AG04450 (cell line): ENCODE results near the gene SREBF2. TPM values are rescaled to one million over a fixed set of nuclear protein-coding genes. Genes with fewer than 3 reads are reported as not detected.

Source experiments
- CTCF ChIA-PET: fragments of 300-600, 350-600 bp; formaldehyde crosslinking; extraction: SDS; loops from one replicate; lab custom pipeline; 2022; ENCODE audit warnings: antibody characterized with exemption, inconsistent platforms; lab: Charles Lee
- POLR2A ChIA-PET: fragments of 350-600 bp; formaldehyde crosslinking; extraction: SDS; loops from one replicate; lab custom pipeline; 2021; ENCODE audit warnings: antibody characterized with exemption, inconsistent platforms; lab: Yijun Ruan, JAX
- DNase-seq: peaks from one replicate; pipeline ENCODE4 v3.0.0-alpha.2; 2011; ENCODE audit warnings: low read depth, low spot score
- H3K27ac ChIP-seq: one replicate; pipeline ENCODE4 v1.5.1; 2012; ENCODE audit warnings: low read depth, low read length, control low read depth
- H3K27me3 ChIP-seq: one replicate; pipeline ENCODE4 v1.6.0; 2012; ENCODE audit warnings: low read length; ENCODE audit not compliant: control insufficient read depth, insufficient read depth
- H3K4me3 ChIP-seq: 2 replicates; pipeline ENCODE4 v1.5.1; 2011; ENCODE audit warnings: mild to moderate bottlenecking, low read depth, low read length, control low read depth
- H3K9me3 ChIP-seq: 2 replicates; pipeline ENCODE4 v1.5.1; 2012; ENCODE audit warnings: low read length; ENCODE audit not compliant: control insufficient read depth, insufficient read depth
- polyA plus RNA-seq: library from polyadenylated mRNA; depleted of rRNA; stranded (reverse); fragments of >200 nt; gene quantifications from 2 replicates; pipeline ENCODE4 v1.2.3, GENCODE V29; 2011
- TF ChIP-seq, protein P1 (sequence below): IDR thresholded peaks from 2 replicates; pipeline ENCODE4 v1.5.1; 2011; ENCODE audit warnings: low read depth, low read length, control low read depth, inconsistent platforms

The SREBF2 gene
- polyA plus RNA-seq, 1 experiment: 31.7 TPM

DNA sequence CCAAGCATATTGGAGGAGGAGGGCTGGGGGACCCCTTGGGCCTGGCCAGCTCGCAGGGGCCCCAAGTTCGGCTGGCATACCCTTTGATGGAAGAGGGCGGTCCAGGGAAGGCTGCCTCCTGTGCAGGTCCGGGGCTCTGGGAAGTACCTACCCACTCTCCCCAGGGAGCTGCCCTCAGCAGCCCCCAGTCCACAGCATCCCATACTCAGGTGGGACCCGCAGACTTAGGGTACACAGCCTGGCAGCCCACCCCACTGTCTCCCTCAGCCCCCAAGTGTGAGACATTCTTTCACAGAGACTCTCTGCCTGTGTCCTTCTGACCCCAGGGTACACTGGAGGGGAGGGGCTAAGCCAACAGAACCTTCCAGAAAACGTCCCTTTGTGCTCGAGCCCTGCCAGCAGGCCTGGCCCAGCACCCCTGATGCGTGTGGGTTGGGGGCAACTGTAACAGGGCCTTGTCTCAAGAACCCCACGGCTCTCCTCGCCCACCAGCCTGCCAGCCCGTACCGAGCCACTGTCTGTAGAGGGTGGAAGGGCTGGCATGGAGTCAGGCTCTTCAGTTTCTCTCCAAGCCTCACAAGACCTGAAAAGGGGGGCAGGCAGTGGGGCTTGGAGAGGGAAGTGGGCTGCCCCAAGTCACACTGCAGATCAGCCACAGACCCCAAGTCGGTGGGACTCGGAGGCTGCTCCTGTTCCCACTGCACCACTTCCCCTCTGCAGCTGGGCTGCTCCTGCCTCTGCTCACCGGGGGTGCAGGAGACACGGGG, 100.7 kb downstream of the SREBF2 start:
- Histone ChIP-seq H3K27ac (no peak overlapping the region), H3K4me3 (no peak overlapping the region), H3K27me3 (no peaks in the 10 kb centered on the region), H3K9me3 (no peaks in the 10 kb centered on the region; the same call in 1 of the 2 replicates)
- ChIA-PET POLR2A (no interaction called here), CTCF (interaction anchor here (1.3 kb wide), 1 partner anchor 236 kb away, joined by 5 read pairs; no protein-coding TSS in a partner anchor)
- TF ChIP-seq, protein P1, sequence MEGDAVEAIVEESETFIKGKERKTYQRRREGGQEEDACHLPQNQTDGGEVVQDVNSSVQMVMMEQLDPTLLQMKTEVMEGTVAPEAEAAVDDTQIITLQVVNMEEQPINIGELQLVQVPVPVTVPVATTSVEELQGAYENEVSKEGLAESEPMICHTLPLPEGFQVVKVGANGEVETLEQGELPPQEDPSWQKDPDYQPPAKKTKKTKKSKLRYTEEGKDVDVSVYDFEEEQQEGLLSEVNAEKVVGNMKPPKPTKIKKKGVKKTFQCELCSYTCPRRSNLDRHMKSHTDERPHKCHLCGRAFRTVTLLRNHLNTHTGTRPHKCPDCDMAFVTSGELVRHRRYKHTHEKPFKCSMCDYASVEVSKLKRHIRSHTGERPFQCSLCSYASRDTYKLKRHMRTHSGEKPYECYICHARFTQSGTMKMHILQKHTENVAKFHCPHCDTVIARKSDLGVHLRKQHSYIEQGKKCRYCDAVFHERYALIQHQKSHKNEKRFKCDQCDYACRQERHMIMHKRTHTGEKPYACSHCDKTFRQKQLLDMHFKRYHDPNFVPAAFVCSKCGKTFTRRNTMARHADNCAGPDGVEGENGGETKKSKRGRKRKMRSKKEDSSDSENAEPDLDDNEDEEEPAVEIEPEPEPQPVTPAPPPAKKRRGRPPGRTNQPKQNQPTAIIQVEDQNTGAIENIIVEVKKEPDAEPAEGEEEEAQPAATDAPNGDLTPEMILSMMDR: no peak
- DNase-seq: no peak

DNA sequence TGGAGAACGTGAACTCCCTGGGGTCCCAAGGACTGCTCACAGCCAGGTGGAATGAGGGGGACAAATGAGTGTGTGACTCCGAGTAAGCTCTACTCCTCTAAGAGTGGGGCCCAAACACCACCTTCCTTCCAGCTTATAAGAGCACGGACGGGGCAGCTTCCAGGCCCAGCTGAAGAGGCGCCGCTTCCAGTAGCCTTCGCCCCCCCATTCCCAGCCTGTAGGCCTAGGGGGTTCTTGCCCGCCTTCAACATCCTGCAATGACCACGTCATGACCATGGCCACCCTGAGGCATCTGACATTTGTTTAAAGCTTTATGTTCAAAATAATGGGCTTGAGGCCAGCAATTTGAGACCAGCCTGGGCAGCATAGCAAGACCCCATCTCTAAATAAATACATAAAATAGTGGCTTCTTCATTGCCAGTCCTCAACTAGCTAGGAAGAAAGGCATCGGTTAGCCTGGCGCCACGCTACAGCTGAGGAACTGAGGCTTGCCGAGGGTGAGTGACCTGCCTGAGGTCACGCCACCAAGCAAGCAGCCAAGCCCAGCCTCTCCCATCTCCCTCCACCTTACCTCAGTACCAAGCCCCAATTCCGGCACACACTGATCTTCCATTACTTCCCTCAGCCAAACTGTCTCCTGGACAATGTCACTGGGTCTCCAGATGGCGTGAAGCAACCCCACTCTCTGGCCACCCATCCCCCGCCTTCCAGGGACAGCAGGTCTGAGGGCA, 101.5 kb downstream of the SREBF2 start:
- ChIA-PET CTCF (interaction anchor here (0.6 to 1.3 kb wide), 3 partner anchors 9 to 237 kb away, joined by 3 to 5 read pairs (median 4); no protein-coding TSS in a partner anchor), POLR2A (interaction anchor here (0.6 kb wide), 1 partner anchor 13 kb away, joined by 6 read pairs; no protein-coding TSS in a partner anchor)
- Histone ChIP-seq H3K9me3 (no peaks in the 10 kb centered on the region; the same call in 1 of the 2 replicates), H3K27ac (no peak overlapping the region), H3K27me3 (no peaks in the 10 kb centered on the region), H3K4me3 (no peak overlapping the region)
- DNase-seq: no peak
- TF ChIP-seq, protein P1: no peak

DNA sequence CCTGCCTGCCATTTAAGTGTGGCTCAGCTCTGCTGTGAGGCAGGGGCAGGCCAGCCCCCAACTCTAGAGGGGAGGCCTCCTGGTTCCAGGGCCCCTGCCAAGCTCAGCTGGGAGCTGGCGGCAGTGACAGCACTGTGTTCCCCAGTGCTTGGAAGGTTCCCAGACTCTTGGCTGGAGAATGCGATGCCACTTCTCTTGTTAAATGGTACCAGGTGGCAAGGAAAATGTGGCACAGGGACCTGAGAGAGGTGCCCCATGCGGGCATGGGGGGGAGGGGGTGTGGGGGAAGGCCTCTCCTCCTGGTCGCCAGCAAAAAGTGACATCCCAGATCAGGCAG, 102.1 kb downstream of the SREBF2 start:
- POLR2A ChIA-PET: interaction anchor here (0.6 kb wide), 1 partner anchor 14 kb away, joined by 6 read pairs; no protein-coding TSS in a partner anchor
- CTCF ChIA-PET: interaction anchor here (0.7 to 1.3 kb wide), 2 partner anchors 9 to 238 kb away, joined by 4 to 5 read pairs; no protein-coding TSS in a partner anchor
- Histone ChIP-seq H3K27ac (no peak overlapping the region), H3K9me3 (no peaks in the 10 kb centered on the region; the same call in 1 of the 2 replicates), H3K4me3 (no peak overlapping the region), H3K27me3 (no peaks in the 10 kb centered on the region)
- TF ChIP-seq, protein P1: no peak
- DNase-seq: no peak

DNA sequence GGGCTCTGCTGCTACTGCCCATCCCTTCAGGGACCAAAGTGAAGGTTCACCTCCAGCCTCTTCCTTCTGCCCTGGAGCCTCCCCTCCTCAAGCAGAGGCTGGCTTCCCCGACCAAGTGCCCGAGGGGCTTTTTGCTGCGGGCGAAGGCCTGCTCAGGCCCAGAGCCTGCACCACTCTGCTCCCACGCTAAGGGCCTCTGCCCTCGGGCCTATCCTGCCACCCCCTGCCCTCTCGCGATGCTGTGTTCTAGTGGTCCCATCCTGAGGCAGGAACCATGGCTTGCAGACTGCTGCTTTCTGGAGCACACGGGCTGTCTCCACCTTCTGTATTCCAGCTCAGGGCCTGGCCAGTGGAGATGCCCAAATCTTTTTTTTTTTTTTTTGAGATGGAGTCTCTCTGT, 102.6 kb downstream of the SREBF2 start:
- TF ChIP-seq, protein P1: no peak
- no peaks in the 10 kb centered on the region; the same call in 1 of the 2 replicates for H3K9me3 ChIP-seq
- H3K4me3 ChIP-seq: no peak overlapping the region
- ChIA-PET POLR2A (no interaction called here), CTCF (interaction anchor here (0.7 to 2.7 kb wide), 2 partner anchors 73 to 238 kb away, joined by 4 to 10 read pairs; no protein-coding TSS in a partner anchor)
- no peak overlapping the region for H3K27ac ChIP-seq
- no peaks in the 10 kb centered on the region for H3K27me3 ChIP-seq
- no peak for DNase-seq
